ENCODE data around the gene NCBP2L. TPM values are rescaled to one million over a fixed set of nuclear protein-coding genes. Genes with fewer than 3 reads are reported as not detected.

Gene NCBP2L
- polyA plus RNA-seq, 1 donor (not counting 4 experiments of a cell fraction or from before 2014, with no cell fraction given): not detected

DNA sequence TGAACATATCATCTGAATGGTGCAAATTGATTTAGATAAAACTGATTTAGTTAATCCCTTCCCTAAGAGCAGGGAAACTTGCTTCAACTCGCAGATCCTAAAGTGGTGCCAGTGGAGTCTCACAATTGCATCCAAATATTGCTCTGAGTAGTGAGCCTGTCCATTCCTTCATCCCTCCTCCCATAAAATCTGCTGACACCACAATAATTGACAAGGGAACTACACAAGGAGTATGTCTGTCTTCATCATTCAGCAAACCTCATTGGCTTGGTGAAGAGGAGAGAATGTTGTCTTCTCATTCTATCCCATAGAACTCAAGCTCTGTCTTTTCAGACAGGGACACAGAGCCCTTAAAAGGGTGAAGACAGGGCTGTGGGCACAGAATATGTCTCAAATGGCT, 52.3 kb downstream of the NCBP2L start:
- H3K36me3 ChIP-seq (ENCODE audit: control insufficient read depth in 2 of 2, extremely low read depth in 1 of 2, insufficient read depth in 2 of 2, low read length in 2 of 2): no peaks in the 10 kb centered on the region
- DNase-seq (ENCODE audit: low read depth, low spot score): no peak
- H3K4me1 ChIP-seq (ENCODE audit: control insufficient read depth, extremely low read depth, insufficient read depth, low read length): no peaks in the 10 kb centered on the region
- H4K20me1 ChIP-seq (ENCODE audit: control insufficient read depth, extremely low read depth, insufficient read depth, low read length): no peaks in the 10 kb centered on the region
- peaks cover 9% of the 10 kb centered on the region for H3K79me2 ChIP-seq (ENCODE audit: control insufficient read depth, insufficient read depth, low read length)
- peaks cover 1% of the 10 kb centered on the region for H3K27me3 ChIP-seq (ENCODE audit: control insufficient read depth, extremely low read depth, insufficient read depth, low read length)
- no peak overlapping the region for H3K4me3 ChIP-seq (ENCODE audit: control insufficient read depth in 2 of 3, extremely low read depth in 1 of 3, insufficient read depth in 2 of 3, low read depth in 1 of 3, low read length in 3 of 3)
- H3K27ac ChIP-seq (ENCODE audit: control insufficient read depth, insufficient read depth, low read length): no peak overlapping the region
- no peaks in the 10 kb centered on the region for H3K9me1 ChIP-seq (ENCODE audit: control insufficient read depth, extremely low read depth, insufficient read depth, low read length)
- no peak overlapping the region for H3K9ac ChIP-seq (ENCODE audit: control insufficient read depth, extremely low read depth, insufficient read depth, low read length)
- no peaks in the 10 kb centered on the region for H3K9me3 ChIP-seq (ENCODE audit: control insufficient read depth, low read depth, low read length)
- TF ChIP-seq, protein P1, sequence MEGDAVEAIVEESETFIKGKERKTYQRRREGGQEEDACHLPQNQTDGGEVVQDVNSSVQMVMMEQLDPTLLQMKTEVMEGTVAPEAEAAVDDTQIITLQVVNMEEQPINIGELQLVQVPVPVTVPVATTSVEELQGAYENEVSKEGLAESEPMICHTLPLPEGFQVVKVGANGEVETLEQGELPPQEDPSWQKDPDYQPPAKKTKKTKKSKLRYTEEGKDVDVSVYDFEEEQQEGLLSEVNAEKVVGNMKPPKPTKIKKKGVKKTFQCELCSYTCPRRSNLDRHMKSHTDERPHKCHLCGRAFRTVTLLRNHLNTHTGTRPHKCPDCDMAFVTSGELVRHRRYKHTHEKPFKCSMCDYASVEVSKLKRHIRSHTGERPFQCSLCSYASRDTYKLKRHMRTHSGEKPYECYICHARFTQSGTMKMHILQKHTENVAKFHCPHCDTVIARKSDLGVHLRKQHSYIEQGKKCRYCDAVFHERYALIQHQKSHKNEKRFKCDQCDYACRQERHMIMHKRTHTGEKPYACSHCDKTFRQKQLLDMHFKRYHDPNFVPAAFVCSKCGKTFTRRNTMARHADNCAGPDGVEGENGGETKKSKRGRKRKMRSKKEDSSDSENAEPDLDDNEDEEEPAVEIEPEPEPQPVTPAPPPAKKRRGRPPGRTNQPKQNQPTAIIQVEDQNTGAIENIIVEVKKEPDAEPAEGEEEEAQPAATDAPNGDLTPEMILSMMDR (optimal IDR thresholded peaks at IDR 0.05 in 1 of 3, IDR thresholded peaks at IDR 0.05 in 1 of 3, conservative IDR thresholded peaks at IDR 0.05 in 1 of 3; ENCODE audit: extremely low read depth in 1 of 3, insufficient read depth in 2 of 3, low read length in 3 of 3): no peak
- TF ChIP-seq EZH2 (IDR thresholded peaks at IDR 0.05; ENCODE audit: low read length): no peak
- no peak overlapping the region for H3K4me2 ChIP-seq (ENCODE audit: control insufficient read depth, extremely low read depth, insufficient read depth, low read depth, low read length)
- H2AFZ ChIP-seq (ENCODE audit: control insufficient read depth, low read length): no peak overlapping the region
- dilution Hi-C loops (cut with MboI; ENCODE audit: extremely low pct_ligation_motif_present, low sequenced_read_pairs): no loop called here
- peak; percentile 34 for FAIRE-seq

- H3K27ac ChIP-seq (ENCODE audit: control insufficient read depth, insufficient read depth, low read length): no peak overlapping the region
- dilution Hi-C loops (cut with MboI; ENCODE audit: extremely low pct_ligation_motif_present, low sequenced_read_pairs): no loop called here
- no peaks in the 10 kb centered on the region for H3K9me1 ChIP-seq (ENCODE audit: control insufficient read depth, extremely low read depth, insufficient read depth, low read length)
- H3K27me3 ChIP-seq (ENCODE audit: control insufficient read depth, extremely low read depth, insufficient read depth, low read length): no peaks in the 10 kb centered on the region
- no peaks in the 10 kb centered on the region for H3K36me3 ChIP-seq (ENCODE audit: control insufficient read depth in 2 of 2, extremely low read depth in 1 of 2, insufficient read depth in 2 of 2, low read length in 2 of 2)
- no peaks in the 10 kb centered on the region for H4K20me1 ChIP-seq (ENCODE audit: control insufficient read depth, extremely low read depth, insufficient read depth, low read length)
- H3K4me3 ChIP-seq (ENCODE audit: control insufficient read depth in 2 of 3, extremely low read depth in 1 of 3, insufficient read depth in 2 of 3, low read depth in 1 of 3, low read length in 3 of 3): no peak overlapping the region
- no peak overlapping the region for H2AFZ ChIP-seq (ENCODE audit: control insufficient read depth, low read length)
- H3K4me1 ChIP-seq (ENCODE audit: control insufficient read depth, extremely low read depth, insufficient read depth, low read length): no peaks in the 10 kb centered on the region
- no peak for FAIRE-seq
- no peak overlapping the region for H3K9ac ChIP-seq (ENCODE audit: control insufficient read depth, extremely low read depth, insufficient read depth, low read length)
- no peak for DNase-seq (ENCODE audit: low read depth, low spot score)
- no peak overlapping the region for H3K4me2 ChIP-seq (ENCODE audit: control insufficient read depth, extremely low read depth, insufficient read depth, low read depth, low read length)
- no peaks in the 10 kb centered on the region for H3K9me3 ChIP-seq (ENCODE audit: control insufficient read depth, low read depth, low read length)
- peaks cover 9% of the 10 kb centered on the region for H3K79me2 ChIP-seq (ENCODE audit: control insufficient read depth, insufficient read depth, low read length)
- TF ChIP-seq, protein P1 (optimal IDR thresholded peaks at IDR 0.05 in 1 of 3, IDR thresholded peaks at IDR 0.05 in 1 of 3, conservative IDR thresholded peaks at IDR 0.05 in 1 of 3; ENCODE audit: extremely low read depth in 1 of 3, insufficient read depth in 2 of 3, low read length in 3 of 3): no peak
- TF ChIP-seq EZH2 (IDR thresholded peaks at IDR 0.05; ENCODE audit: low read length): no peak
Observed at GRCh38 chrX:107831071-107831730, 53.7 kb downstream of the NCBP2L start.

Measured in keratinocyte (primary cell).